ENCODE results near the gene PRAME.

GRCh38 chr22:22545084-22545483 lies 14.0 kb downstream of the PRAME start:
- TF ChIP-seq CTCF (conservative IDR thresholded peaks at IDR 0.05; ENCODE audit: low read depth in 2 of 2) (no peak), EZH2 (IDR thresholded peaks at IDR 0.05; ENCODE audit: low read depth, unreplicated experiment) (no peak), POLR2AphosphoS5 (IDR thresholded peaks at IDR 0.05; ENCODE audit: low read depth) (no peak), NANOG (IDR thresholded peaks at IDR 0.05; ENCODE audit: borderline replicate concordance) (no peak), ZNF114 (CRISPR knock-in tag; IDR thresholded peaks at IDR 0.05) (no peak), CREB1 (CRISPR knock-in tag; IDR thresholded peaks at IDR 0.05; ENCODE audit: low read depth) (no peak), EZH2phosphoT487 (IDR thresholded peaks at IDR 0.05; ENCODE audit: unreplicated experiment) (no peak), REST (IDR thresholded peaks at IDR 0.05; ENCODE audit: unreplicated experiment) (no peak), JUNB (IDR thresholded peaks at IDR 0.05; ENCODE audit: unreplicated experiment) (no peak)
